NCI-H460 (cell line): ENCODE results near the gene ZAP70. TPM values are rescaled to one million over a fixed set of nuclear protein-coding genes. Genes with fewer than 3 reads are reported as not detected.

ENCODE experiments used
- DNase-seq: peaks from one replicate; pipeline ENCODE4 v3.0.0-alpha.2; 2016; ENCODE audit warnings: low read depth; ENCODE audit errors: extremely low read depth
- total RNA-seq: library from RNA; depleted of rRNA; stranded (reverse); fragments of >200 nt; shearing (Covaris generic); gene quantifications from 2 replicates; pipeline ENCODE4 v1.2.3, GENCODE V29; 2014

Gene ZAP70
- total RNA-seq, 1 experiment from 2014 or later: not detected

GRCh38 chr2:97731274-97732020, 18.1 kb downstream of the ZAP70 start:
- no peak for DNase-seq

GRCh38 chr2:97732436-97733340, 19.3 kb downstream of the ZAP70 start:
- no peak for DNase-seq

GRCh38 chr2:97733341-97734035, 20.1 kb downstream of the ZAP70 start:
- no peak for DNase-seq

- no peak for DNase-seq
Measured at GRCh38 chr2:97734061-97735051, 21.0 kb downstream of the ZAP70 start.

GRCh38 chr2:97735161-97735561, 21.8 kb downstream of the ZAP70 start:
- DNase-seq: no peak

GRCh38 chr2:97736185-97736584, 22.8 kb downstream of the ZAP70 start:
- DNase-seq: no peak

GRCh38 chr2:97736608-97737330, 23.4 kb downstream of the ZAP70 start:
- no peak for DNase-seq

GRCh38 chr2:97737421-97738178, 24.2 kb downstream of the ZAP70 start:
- DNase-seq: no peak

- no peak for DNase-seq
Measured at GRCh38 chr2:97738179-97739019, 25.0 kb downstream of the ZAP70 start.

- DNase-seq: no peak
Measured at GRCh38 chr2:97739020-97739892, 25.9 kb downstream of the ZAP70 start.

GRCh38 chr2:97739893-97740245, 26.5 kb downstream of the ZAP70 start:
- DNase-seq: no peak

GRCh38 chr2:97740590-97741182, 27.3 kb downstream of the ZAP70 start:
- peak; percentile 54 for DNase-seq

- DNase-seq: no peak
Measured at GRCh38 chr2:97741251-97741650, 27.9 kb downstream of the ZAP70 start.

GRCh38 chr2:97741686-97742085, 28.3 kb downstream of the ZAP70 start:
- no peak for DNase-seq

GRCh38 chr2:97742381-97742847, 29.0 kb downstream of the ZAP70 start:
- DNase-seq: no peak

GRCh38 chr2:97743913-97744312, 30.5 kb downstream of the ZAP70 start:
- DNase-seq: no peak
